GM12878 (cell line): ENCODE data around the gene ZDHHC5. TPM values are rescaled to one million over a fixed set of nuclear protein-coding genes. Genes with fewer than 3 reads are reported as not detected.

Source experiments
- CHD2 ChIP-seq: IDR thresholded peaks from 2 replicates; pipeline ENCODE4 v1.6.1; 2011; ENCODE audit warnings: low read depth, low read length, improper control_type of control experiment, borderline replicate concordance
- MYB ChIP-seq: fragments of 150-350 bp; IDR thresholded peaks from 2 replicates; pipeline ENCODE4 v1.6.1; 2014; ENCODE audit warnings: mild to moderate bottlenecking, low read depth, low read length, borderline replicate concordance
- RCOR1 ChIP-seq: conservative IDR thresholded peaks from 2 replicates; pipeline ENCODE4 v1.6.1; 2012; ENCODE audit warnings: low read depth, low read length, improper control_type of control experiment
- polyA plus RNA-seq, 11 experiments: library from polyadenylated mRNA; depleted of rRNA in 4 of 11; unstranded in 6 of 11; stranded (reverse) in 5 of 11; fragments of >200 nt; fragmentation: Nextera tagmentation in 4 of 11; fragmentation: Illumina TruSeq in 1 of 11; extraction: Ambion mirVana in 4 of 11; extraction: Trizol in 1 of 11; gene quantifications; 1 replicate in 1 of 11; 2 replicates in 10 of 11; pipeline versions ENCODE4 v1.2.1 to v1.2.3, GENCODE V29; 2011 to 2016; ENCODE audit warnings: inconsistent platforms in 2 of 11, missing spikeins in 2 of 11, low read depth in 1 of 11
- total RNA-seq, 4 experiments: library from RNA; depleted of rRNA in 3 of 4; stranded (reverse); fragments of >200 nt in 3 of 4; fragmentation: Illumina TruSeq in 1 of 4; extraction: Trizol in 1 of 4; gene quantifications; 2 replicates each; pipeline versions ENCODE4 v1.2.1 to v1.2.3, GENCODE V29; 2013 to 2021
- TF ChIP-seq, protein P1 (sequence below): IDR thresholded peaks from 2 replicates; pipeline ENCODE4 v1.6.1; 2012; ENCODE audit warnings: improper control_type of control experiment, low read depth, low read length; ENCODE audit not compliant: insufficient replicate concordance
- TF ChIP-seq, protein P2 (sequence below): fragments of 450-650 bp; IDR thresholded peaks from 2 replicates; pipeline ENCODE4 v1.6.1; 2017; ENCODE audit warnings: antibody characterized with exemption, mild to moderate bottlenecking, moderate library complexity
- TF ChIP-seq, protein P3 (sequence below): IDR thresholded peaks from 2 replicates; pipeline ENCODE4 v1.6.1; 2011; ENCODE audit warnings: borderline replicate concordance, low read depth, mild to moderate bottlenecking, moderate library complexity, mixed read lengths, low read length; ENCODE audit not compliant: insufficient read depth; ENCODE audit errors: extremely low read length

The ZDHHC5 gene
- total and polyA plus RNA-seq, 10 of the 15 experiments (the other 5 are each of a cell fraction or from before 2014, with no cell fraction given): 3.9 to 61.3 (median 37.6) TPM

DNA sequence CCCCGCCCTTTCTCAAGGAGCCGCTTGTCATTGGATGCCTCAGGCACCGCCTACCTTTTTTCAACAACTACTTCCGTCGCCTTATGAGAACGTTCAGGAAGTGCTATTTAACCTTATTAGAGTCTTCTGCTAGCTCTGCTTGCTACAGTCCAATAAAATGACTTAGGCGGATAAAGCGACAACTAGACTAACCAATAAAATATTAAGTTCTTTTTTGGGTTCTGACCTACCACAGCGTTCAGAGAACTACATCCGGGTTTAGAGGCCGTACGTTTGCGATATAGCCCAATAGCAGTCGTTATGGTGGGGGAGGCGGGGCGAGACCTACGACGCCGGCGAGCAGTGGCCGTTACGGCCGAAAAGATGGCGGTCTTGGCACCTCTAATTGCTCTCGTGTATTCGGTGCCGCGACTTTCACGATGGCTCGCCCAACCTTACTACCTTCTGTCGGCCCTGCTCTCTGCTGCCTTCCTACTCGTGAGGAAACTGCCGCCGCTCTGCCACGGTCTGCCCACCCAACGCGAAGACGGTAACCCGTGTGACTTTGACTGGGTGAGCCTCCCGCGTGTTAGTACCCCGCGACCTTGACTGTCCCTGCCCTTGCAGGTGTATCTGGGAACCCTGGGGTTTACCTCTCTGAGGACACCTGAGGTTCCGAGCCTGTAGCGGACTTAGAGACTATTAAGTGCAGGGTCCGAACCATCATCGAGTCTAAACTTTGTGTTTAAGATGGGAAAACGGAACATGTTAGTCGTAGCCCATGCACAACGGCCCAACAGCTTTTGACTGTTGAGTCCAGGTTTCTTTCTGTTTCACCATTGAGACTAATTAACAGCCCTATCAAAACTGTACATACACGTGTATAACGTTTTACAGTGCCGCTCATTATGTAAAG, 44.6 kb downstream of the ZDHHC5 start, which contains the start of gene TMX2 (continued):
- TF ChIP-seq, protein P1, sequence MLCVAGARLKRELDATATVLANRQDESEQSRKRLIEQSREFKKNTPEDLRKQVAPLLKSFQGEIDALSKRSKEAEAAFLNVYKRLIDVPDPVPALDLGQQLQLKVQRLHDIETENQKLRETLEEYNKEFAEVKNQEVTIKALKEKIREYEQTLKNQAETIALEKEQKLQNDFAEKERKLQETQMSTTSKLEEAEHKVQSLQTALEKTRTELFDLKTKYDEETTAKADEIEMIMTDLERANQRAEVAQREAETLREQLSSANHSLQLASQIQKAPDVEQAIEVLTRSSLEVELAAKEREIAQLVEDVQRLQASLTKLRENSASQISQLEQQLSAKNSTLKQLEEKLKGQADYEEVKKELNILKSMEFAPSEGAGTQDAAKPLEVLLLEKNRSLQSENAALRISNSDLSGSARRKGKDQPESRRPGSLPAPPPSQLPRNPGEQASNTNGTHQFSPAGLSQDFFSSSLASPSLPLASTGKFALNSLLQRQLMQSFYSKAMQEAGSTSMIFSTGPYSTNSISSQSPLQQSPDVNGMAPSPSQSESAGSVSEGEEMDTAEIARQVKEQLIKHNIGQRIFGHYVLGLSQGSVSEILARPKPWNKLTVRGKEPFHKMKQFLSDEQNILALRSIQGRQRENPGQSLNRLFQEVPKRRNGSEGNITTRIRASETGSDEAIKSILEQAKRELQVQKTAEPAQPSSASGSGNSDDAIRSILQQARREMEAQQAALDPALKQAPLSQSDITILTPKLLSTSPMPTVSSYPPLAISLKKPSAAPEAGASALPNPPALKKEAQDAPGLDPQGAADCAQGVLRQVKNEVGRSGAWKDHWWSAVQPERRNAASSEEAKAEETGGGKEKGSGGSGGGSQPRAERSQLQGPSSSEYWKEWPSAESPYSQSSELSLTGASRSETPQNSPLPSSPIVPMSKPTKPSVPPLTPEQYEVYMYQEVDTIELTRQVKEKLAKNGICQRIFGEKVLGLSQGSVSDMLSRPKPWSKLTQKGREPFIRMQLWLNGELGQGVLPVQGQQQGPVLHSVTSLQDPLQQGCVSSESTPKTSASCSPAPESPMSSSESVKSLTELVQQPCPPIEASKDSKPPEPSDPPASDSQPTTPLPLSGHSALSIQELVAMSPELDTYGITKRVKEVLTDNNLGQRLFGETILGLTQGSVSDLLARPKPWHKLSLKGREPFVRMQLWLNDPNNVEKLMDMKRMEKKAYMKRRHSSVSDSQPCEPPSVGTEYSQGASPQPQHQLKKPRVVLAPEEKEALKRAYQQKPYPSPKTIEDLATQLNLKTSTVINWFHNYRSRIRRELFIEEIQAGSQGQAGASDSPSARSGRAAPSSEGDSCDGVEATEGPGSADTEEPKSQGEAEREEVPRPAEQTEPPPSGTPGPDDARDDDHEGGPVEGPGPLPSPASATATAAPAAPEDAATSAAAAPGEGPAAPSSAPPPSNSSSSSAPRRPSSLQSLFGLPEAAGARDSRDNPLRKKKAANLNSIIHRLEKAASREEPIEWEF: no peak
- peak; percentile 93 for TF ChIP-seq CHD2
- no peak for TF ChIP-seq RCOR1
- TF ChIP-seq MYB: no peak
- TF ChIP-seq, protein P2, sequence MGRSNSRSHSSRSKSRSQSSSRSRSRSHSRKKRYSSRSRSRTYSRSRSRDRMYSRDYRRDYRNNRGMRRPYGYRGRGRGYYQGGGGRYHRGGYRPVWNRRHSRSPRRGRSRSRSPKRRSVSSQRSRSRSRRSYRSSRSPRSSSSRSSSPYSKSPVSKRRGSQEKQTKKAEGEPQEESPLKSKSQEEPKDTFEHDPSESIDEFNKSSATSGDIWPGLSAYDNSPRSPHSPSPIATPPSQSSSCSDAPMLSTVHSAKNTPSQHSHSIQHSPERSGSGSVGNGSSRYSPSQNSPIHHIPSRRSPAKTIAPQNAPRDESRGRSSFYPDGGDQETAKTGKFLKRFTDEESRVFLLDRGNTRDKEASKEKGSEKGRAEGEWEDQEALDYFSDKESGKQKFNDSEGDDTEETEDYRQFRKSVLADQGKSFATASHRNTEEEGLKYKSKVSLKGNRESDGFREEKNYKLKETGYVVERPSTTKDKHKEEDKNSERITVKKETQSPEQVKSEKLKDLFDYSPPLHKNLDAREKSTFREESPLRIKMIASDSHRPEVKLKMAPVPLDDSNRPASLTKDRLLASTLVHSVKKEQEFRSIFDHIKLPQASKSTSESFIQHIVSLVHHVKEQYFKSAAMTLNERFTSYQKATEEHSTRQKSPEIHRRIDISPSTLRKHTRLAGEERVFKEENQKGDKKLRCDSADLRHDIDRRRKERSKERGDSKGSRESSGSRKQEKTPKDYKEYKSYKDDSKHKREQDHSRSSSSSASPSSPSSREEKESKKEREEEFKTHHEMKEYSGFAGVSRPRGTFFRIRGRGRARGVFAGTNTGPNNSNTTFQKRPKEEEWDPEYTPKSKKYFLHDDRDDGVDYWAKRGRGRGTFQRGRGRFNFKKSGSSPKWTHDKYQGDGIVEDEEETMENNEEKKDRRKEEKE: no peak
- TF ChIP-seq, protein P3, sequence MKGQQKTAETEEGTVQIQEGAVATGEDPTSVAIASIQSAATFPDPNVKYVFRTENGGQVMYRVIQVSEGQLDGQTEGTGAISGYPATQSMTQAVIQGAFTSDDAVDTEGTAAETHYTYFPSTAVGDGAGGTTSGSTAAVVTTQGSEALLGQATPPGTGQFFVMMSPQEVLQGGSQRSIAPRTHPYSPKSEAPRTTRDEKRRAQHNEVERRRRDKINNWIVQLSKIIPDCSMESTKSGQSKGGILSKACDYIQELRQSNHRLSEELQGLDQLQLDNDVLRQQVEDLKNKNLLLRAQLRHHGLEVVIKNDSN: no peak
